Posterior vena cava (tissue), 2 donors: Measurements from ENCODE around the gene METTL2B. TPM values are rescaled to one million over a fixed set of nuclear protein-coding genes. Genes with fewer than 3 reads are reported as not detected.
"Not testable (repeated sequence)": the region's sequence is repeated elsewhere in the genome, so short reads cannot be mapped to it uniquely, and the experiment has no call there.

Experiments used
- DNase-seq: peaks from one replicate; pipeline ENCODE4 v3.0.0-alpha.2; 2020; ENCODE audit warnings: low spot score
- intact Hi-C, 2 donors: fragments of 100-400 bp; cut with DNase I; formaldehyde crosslinking; loops; one replicate each; pipeline versions ENCODE4 v1.14.1 to v1.14.2; 2022 to 2023
- total RNA-seq, 2 donors: library from RNA; stranded (reverse); fragmentation: NEBNext Ultra II Directional; extraction: Animal tissue kit (Norgen Biotek cat#: 25700); gene quantifications; one replicate each; pipeline ENCODE4 v1.2.1, GENCODE V29; 2021
- donor health status: DM: yes; HTN: yes; CAD: no.
- donor health status: DM: yes; HTN: yes; CAD: no.

METTL2B gene
- total RNA-seq, 2 donors from 2014 or later = 22.0 to 23.6 TPM

- DNase-seq = peak; percentile 3
- intact Hi-C loops = not testable (repeated sequence)
These were observed 35.1 kb downstream of the METTL2B start for GRCh38 chr7:128511692-128512091.

DNA sequence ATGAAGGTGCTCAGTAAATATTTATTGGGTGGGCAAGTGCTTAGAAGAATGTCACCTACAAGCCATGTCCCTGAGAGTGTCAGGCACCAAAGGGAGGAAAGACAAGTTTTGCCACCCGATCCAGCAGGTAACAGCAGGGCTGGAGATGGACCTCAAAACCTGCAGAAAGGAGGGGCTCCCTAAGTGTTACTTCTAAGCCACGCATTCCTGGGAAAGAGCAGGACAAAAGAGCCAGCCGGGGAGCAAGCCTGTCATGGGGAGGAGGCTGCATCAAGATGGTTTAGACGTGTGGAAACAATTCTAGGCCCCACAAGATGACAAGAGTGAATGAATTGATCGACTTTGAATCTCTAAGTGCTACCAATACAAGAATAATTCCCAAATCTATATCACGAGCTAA lies 38.7 kb downstream of the METTL2B start:
- peak; percentile 41 for DNase-seq
- intact Hi-C loops = not testable (repeated sequence)

DNA sequence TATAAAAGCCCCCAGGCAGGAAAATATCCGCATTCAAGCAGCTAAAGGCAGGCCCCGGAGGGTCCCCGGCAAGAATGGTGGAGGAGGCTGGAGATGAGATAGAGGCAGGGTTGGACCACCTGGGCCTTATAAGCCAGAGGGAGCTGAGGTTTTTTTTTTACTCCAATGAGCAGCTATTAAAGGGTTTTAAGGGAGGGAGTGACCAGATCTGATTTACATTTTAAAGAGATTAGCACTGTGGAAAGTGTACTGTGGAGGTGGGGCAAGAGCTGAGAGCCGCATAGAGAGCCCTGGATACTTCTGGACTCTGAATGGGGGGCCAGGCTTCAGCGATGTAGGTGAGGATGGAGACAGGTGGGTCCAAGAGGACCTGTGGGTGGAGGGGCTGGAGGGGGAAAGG lies 40.5 kb downstream of the METTL2B start:
- DNase-seq, intact Hi-C loops: not testable (repeated sequence)

GRCh38 chr7:128523226-128523931 lies 46.8 kb downstream of the METTL2B start:
- intact Hi-C loops = not testable (repeated sequence)
- peak; percentile 94 for DNase-seq

DNA sequence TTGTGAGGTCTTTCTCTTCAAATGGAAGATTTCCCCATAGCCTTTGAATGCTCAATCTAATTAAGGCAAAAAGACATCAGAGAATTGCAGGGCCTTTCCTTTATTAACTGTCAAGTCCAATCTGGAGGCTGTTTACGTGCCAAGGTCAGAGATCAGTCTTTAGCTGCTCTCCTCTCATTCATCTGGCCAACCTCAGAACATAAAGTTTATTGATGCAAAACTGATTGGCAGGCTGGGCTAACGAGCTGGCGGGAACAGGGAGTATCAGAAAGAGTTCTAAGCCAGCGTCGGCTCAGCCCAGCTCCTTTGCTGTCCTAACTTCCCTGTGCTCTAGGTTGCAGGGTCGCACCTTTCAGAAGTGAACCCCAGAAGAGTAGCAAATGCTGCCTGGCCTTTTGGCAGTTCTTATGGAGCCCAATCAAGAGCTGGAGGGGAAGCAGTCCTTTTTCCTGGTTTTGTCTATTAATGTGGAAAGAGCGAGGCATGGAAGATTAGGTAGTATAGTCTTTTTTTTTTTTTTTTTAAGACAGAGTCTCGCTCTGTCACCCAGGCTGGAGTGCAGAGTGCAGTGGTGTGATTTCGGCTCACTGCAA lies 47.5 kb downstream of the METTL2B start:
- intact Hi-C loops = not testable (repeated sequence)
- peak; percentile 25 for DNase-seq

DNA sequence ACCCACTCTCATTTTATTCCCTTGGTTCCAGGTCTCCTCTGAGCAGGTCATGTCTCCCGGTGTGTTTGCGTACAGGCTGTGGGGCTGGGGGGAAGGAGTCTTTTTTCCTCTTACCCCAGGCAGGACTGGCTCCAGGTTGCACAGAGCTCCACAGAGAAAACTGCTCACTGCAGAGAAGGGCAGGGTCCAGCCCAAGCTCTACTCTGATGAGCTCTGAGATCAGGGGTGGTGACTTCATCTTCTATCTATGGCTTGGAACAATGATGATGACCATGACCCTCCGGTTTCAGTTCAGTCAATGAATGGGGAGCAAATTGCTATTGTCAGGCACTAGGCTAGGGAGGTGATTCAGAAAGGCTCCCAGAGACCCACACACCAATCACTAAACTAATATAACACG lies 49.0 kb downstream of the METTL2B start:
- DNase-seq, intact Hi-C loops: not testable (repeated sequence)

DNA sequence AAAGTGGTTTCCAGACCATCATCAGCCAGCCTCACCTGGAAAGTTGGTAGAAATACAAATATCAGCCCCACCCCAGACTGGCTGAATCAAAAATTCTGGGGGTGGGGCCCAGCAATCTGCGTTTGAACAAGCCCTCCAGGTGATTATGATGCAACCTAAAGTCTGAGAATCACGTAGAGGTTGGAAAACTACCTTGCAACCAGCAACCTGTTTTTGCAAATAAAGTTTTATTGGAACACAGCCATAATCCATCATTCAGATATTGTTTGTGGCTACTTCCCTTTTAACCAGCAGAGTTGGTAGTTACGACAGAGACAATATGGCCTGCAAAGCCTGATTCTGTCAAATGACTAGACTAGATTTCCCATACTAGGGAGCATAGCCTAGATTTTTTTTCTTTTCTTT lies 49.5 kb downstream of the METTL2B start:
- intact Hi-C loops, DNase-seq: not testable (repeated sequence)

- DNase-seq, intact Hi-C loops: not testable (repeated sequence)
These were observed 52.6 kb downstream of the METTL2B start for GRCh38 chr7:128529191-128529590.

GRCh38 chr7:128530121-128530854 lies 53.7 kb downstream of the METTL2B start:
- intact Hi-C loops, DNase-seq: not testable (repeated sequence)

DNA sequence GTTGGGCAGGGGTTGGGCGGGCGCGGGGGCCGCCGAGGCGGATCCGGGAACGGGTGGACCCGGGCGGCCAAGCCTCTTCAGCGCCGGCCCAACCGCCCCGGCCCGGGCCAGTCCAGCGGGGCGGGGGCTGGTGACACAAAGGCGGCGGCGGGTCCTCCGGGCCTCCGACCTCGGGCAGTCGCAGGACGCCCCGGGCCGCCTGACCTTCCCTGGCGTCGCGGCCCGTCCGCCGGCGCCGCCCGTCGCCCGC lies 54.2 kb downstream of the METTL2B start:
- no peak for DNase-seq
- intact Hi-C loops = no loop called here

DNA sequence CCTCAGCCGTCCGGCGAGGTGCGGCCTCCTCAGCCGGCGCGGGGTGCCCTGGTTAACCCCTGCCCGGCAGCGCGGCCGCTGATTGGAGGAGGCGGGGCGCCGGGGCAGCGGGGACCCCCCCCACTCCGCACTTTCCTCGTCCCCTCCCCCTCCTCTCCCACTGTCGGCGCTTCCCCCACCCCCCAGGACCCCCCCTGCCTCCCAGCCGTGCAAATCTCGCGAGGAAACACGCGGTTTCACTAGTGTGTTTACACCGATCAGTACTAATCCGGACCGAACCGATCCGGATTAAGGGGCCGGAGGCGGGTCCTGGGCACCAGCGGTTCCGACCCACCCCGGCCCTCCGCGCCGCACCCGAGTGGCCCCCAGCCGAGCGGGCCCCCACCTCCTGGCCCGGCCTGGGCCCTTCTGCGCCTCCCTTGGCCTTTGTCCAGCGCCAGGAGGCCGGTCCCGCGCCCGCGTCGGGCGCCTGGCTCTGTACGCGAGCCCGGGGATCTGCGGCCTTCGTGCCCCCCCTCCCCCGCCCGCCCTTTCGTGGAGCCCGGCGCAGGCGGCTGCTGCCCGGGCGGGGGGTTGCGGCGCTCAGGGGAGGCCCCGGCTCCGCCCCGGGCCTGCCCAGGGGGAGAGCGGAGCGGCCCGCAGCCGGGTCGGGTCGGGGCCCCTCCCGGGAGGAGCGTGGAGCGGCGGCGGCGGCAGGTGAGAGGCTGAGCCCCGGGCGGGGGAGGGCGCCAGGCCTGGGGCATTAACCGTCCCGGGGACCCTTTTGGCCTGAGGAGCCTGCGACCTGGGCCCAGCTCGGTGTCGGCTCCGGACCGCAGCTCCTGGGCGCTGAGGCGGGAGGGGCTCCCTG lies 54.8 kb downstream of the METTL2B start:
- intact Hi-C loops = not testable (repeated sequence)
- peak; percentile 94 for DNase-seq

- intact Hi-C loops = not testable (repeated sequence)
- peak; percentile 88 for DNase-seq
These were observed 55.5 kb downstream of the METTL2B start for GRCh38 chr7:128531955-128532478.

DNA sequence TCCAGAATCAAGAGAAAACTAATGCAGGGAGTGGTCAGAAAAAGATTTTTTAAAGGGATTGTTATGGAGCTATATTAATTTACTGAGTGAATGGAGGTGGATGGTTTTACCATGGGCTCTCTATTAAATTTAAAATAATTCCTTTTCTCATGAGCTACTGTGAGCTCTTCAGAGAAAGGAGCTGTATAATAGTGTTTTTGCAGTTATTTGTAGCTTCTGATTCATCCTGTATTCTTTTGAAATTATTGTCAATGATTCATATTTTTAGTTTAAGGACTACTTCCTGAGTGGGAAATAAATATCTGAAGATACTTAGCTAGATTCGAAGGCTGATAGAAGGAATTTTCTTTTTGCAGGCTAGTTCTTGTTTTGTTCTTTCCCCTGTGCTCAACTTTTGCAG lies 56.4 kb downstream of the METTL2B start:
- DNase-seq, intact Hi-C loops: not testable (repeated sequence)

DNA sequence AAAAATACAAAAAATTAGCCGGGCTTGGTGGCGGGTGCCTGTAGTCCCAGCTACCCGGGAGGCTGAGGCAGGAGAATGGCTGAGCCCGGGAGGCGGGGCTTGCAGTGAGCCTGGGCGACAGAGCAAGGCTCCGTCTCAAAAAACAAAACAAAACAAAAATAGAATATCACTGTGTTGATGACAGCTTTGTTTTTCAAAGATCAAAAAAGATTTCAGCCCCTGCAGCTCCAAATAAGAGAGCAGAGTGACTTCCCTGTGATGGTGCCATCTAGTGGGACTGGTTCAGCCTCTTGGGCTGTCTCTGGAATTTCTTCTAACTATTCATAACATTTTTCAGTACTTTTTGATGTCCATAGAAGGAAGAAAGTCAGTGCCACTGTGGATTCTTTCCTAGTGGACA lies 60.9 kb downstream of the METTL2B start:
- intact Hi-C loops = not testable (repeated sequence)

GRCh38 chr7:128542530-128542929 lies 66.0 kb downstream of the METTL2B start:
- DNase-seq, intact Hi-C loops: not testable (repeated sequence)

More for the DNA sequence above, 60.9 kb downstream of the METTL2B start:
- DNase-seq = not testable (repeated sequence)

DNA sequence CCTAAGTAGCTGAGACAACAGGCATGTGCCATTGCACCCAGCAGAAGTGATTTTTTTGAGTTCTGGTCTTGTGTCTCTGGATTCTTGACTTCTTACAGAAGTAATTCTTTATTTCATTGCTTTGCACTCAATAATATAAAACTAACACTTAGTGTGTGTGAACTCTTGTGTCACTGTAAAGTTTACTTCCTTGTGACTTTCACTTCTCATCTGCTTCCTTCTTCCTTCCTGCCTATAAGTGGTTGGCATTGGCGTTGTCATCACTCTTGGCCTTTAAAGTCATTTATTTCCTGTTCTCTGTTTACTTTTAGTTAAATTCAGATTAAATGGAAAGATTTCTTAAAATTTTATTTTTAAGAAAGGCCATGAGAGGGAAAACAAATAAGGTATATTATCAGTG lies 66.8 kb downstream of the METTL2B start:
- intact Hi-C loops, DNase-seq: not testable (repeated sequence)

DNA sequence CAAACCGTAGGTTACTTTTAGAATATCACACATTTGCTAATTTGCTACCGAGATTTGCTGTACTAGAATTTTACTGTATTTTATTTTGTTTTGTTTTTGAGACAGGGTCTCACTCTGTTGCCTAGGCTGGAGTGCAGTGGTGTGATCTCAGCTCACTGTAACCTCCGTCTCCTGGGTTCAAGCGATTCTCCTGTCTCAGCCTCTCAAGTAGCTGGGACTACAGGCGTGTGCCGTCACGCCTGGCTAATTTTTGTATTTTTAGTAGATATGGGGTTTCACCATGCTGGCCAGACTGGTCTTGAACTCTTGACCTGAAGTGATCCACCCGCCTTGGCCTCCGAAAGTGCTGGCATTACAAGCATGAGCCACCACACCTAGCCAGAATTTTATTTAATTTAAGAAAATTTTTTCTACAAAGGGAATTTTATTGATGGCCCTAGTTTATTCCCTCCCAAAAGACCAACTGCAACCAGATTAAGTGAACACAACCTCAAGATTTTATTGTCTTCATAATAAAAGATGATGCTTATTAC lies 69.8 kb downstream of the METTL2B start:
- DNase-seq = not testable (repeated sequence)

GRCh38 chr7:128550920-128551319 lies 74.4 kb downstream of the METTL2B start:
- DNase-seq = no peak
- intact Hi-C loops = no loop called here

More for the DNA sequence above, 69.8 kb downstream of the METTL2B start:
- intact Hi-C loops = not testable (repeated sequence)

GRCh38 chr7:128554394-128554793 lies 77.8 kb downstream of the METTL2B start:
- DNase-seq, intact Hi-C loops: not testable (repeated sequence)
